ENCODE data around the gene ELP4.

Gene ELP4

DNA sequence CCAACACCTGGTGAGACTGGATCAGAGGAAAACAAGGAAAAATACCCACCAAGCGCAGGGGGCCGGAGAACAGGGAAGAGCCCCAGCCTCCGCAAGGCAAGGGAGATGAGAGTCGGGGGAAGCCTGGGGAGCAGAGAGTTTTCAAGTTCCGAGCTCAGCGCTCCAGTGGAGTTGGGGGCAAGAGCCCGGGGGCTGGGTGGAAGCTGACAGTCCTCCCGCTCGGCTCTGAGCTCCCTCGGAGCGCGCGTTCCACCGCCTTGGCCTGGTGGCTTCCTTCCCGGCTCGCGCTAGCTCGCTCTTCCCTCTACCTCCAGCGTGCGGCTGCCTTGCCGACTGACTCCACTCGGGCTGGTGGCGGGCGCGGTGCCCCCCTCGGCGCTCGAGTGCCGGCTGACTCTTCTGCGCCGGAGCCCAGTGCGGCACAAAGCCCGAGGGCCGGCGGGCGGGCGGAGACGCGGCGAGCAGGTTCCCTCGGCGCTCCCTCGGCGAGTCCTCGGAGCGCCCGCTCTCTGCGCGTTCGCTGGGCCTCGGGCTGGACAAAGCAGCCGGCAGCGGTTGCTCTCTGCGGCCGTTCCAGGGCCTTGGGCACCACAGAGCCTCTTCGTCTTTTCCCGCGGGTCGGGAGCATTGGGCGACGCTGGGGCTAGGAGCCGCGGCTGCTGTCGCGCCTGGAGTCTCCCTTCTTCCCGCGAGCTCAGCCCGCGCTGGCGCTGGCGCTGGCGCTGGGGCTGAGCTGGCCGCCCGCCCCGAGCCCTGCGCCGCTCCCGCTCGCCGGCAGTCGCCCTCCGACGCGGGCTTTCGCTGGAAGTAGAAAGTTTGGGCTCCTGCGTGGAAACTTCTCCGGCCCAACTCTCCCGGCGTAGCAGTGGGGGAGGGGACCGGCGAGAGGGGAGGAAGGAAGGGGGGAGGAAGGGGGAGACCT lies 300.6 kb downstream of the ELP4 start:
- DNase-seq (ENCODE audit: low read depth in 2 of 2), result no peak

DNA sequence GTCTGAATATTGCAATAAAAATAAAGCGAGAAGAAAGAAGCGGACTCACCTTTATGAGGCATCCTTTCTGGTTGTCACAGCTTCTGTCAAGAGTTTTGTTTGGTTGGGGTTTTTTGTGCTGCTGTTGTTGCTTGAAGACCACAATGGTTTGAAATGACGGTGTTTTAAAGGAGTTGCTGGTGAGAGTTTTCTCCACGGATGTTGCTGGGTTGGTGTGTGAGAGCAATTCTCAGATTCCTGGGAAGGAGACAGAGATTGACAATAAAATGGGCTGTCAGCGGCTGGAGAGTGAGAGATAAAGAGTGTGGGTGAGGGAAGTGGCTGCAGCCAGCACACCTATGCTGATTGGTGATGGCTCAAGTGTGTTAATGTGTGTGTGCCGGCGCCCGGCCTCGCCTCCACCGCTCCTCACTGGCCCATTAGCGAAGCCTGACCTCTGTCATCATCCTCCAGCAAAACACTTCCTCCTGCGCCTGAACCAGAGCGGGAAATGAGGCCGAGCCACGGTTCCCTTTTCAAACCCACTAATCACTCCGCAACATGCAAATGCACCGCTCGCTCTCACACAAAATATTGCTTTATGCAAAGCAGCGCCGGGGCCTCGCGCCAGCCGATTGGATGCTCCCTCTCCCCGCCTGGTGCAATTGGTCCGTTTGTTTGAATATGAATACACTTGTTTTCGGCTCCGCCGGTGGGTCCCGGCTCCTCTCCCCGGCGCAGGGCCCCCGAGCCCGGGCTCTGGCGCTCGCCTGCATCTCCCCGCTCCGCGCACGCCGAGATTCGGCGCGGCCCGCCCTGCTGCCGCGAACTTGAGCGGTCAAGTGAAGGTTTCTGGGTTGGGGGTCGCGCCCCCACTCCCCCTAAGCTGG lies 301.4 kb downstream of the ELP4 start, which contains the start of gene PAX6:
TSS of gene PAX6 (minus strand) at position 544 of the 869 bp plus-strand sequence. CDS start 4,911 bp downstream, outside the sequence.
- DNase-seq (ENCODE audit: low read depth in 2 of 2), result no peak

DNA sequence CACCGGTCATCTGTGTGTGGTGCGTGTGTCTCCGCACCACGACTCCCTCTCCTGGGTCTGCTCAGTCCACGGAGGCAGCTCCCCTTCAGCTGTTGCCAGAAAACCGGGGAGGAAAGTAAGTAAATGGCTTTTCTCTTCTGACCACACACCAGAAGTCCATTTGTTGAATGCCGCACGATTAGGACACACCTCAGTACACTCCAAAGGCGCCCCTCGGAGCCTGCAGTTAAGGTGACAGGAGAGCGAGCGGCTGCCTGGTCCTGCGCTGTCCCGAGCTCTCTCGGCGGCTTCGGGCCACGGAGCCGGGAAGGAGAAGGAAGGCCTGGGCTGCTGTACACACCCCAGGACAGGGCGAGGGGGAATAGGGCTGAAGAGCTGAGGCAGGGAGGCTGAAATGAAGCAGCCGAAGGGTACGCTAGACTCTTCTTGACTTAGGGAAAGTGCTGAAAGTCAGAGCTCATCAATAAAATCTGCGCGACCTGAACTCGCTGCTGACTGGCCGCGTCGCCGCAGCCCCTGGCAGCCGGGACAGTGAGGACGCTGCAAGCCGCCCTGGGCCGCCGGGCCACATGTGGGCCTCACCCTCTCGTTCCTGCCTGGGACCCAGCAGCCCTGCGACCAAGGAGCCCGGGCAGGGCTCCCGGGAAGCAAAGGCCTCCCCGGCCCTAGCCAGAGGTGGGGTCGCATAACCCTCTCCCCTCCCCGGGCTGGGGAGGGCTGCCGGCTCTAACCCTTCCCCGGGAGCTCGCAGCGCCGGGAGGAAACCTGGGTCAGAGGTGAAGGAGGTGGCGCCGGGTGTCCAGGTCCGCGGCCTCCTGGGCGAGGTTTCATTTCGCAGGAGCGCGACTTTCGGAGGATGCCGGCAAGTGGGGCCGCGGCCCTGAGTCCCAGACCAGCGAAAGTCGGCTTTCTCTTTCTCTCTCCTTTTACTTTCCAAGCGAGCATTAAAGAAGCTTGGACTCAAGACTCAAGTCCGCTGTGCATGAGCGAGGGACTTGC lies 303.1 kb downstream of the ELP4 start:
- no peak for DNase-seq (ENCODE audit: low read depth in 2 of 2)

DNA sequence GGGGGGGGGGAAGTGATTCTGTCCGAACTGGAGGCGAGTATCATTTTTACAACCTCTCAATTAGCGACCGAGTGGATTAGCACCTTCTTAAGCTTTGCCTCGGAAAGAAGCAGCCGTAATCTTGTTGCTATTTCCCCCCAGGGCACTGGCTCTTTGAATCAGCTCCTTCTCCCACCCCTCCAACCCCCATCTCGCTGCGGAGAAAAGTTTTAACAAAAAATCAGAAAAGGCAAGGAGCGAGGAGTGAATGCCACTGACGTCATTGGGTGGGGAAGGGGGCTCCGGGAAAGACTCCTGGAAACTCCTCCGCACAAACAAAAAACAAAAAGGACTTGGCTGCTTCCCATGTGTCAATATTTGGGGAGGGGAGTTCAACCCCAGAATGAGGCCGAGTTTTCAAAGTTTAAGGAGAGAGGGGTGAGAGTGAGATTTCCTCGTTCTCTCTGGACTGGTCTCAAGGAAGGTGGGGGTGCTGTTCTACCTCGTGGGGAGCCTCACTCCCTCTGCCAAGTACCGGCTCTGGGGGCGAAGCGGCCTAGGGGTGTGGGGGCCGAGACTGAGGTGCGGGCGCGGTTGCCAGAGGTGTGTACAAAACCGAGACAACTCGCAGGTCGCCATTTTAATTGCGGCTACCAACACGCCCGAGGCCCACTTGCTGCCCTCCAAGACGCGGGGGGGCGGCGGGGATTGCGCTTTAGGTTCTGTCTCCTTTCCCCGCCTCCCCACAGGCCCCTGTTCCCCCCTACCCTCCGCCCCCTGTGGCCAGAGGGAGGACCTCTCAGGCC lies 304.0 kb downstream of the ELP4 start:
- no peak for DNase-seq (ENCODE audit: low read depth in 2 of 2)

DNA sequence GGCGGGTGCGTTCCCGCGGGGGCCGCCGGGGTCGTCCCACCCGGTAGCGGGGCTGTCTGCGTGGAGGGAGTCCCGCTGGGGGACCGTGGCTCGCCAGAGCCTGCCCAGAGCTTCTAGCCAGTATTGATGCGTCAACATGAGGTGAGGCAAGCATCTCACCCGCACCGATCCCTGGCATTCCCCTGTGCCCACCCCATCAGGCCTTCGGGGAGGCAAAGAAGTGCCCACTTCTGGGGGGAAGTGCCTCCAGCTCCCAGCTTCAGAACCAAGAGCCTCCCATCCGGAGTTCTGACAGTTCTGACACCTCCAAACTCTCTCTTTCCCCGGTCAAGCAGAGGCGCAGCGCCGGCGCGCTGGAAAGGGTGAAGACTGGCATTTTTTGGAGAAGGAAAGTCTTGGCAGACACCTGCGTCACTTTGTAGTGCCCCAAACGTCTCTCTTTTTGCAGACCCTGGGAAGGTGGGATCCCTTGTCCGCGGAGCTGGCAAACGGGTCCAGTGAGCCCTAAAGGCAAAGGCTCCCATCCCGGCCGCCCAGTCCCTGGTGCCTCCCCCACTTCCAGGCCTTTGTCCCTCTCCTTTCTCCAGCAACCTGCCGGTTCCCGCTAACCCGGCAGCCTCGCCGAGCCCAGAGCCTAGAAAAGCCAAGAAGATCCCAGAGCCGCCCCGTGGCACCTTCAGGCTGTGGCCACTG lies 304.8 kb downstream of the ELP4 start:
- no peak for DNase-seq (ENCODE audit: low read depth in 2 of 2)

DNA sequence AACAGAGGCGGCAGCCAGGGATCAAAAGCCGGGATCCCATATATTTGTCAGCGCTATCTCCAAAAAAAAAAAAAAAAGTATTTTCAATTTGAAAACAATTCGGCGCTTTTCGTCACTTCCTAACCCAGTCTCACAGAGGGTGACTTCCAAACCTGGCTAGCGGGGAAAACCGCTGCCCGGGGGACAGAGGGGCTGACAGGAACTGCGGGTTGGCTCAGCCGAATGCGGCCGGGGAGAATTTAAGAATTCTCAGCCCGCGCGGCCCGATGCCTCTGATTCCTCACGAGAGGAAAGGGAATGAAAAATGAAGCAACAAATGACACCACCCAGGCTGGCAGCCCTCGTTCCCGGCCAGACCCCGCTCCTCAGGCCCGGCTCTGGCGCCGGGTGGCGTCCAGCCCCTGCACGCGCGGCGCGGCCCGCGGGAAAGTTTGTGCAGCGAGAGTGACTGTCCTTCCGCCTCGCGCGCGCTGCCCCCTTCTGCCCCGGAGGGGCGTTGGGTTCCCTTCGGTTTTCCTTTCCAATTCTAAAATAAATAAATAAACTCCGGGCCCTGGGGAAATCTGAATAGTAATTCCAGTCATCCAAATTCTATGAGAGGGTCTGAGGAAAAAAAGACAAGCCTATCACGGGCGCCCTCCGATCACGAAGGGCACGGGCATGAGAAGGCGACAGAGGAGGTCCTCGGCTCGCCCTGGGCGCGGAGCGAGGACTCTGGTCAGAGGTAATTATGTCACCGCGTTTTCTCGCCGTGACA lies 306.3 kb downstream of the ELP4 start:
- DNase-seq (ENCODE audit: low read depth in 2 of 2), result no peak

DNA sequence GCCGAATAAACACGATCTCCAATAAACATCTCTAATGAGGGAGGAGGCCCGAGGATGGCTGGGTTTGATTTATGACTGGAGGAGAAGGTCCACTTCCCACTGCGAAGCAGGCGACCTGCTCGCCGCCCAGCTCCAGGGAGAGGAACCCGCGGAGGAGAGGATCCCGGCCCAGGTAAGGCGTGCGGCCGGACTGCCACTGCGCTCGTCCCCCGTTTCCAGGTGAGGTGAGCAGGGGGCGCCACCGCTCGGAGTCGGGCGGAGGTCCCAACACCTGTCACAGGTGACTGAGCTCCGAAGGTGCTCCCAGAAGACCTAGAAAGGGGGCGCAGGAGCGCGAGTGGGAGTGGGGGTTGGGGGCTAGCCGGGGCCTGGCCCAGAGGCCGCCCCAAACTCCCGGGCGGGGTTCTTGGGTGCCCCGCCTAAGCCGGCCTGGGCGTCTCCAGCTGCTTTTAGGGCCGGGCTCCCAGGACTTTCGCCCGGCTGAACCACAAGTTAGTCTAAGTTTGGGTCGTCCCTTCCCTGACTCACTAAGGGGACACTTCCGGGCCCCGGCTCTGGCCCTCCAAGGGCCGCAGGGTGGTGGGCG lies 307.0 kb downstream of the ELP4 start:
- DNase-seq (ENCODE audit: low read depth in 2 of 2), result no peak

DNA sequence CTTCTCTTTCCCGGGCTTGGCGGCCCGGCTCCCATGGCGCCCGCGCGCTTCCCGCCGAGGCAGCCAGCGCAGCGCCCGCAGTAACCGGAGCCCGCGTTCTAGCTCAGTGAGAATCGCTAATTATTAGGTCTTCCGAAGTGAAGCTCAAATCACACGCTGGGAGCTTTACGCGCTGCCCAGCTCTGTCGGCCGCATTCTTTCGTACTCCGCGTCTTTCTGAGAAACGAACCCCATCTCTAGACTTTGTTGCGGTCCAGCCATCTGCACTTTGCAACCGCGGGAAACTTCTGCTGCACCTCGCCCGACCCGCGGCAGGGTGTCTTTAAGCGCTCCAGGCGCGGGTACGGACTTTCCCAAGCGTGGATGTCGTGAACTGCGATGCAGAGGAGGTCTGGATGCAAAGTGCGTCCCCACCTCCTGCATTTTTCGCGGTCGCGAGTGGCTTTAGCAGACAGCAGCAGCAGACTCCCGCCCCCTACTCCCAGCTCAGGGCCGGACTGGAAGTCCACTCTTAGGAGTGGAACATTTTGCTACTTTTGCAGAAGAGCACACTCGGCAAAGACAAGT lies 307.6 kb downstream of the ELP4 start:
- no peak for DNase-seq (ENCODE audit: low read depth in 2 of 2)

DNA sequence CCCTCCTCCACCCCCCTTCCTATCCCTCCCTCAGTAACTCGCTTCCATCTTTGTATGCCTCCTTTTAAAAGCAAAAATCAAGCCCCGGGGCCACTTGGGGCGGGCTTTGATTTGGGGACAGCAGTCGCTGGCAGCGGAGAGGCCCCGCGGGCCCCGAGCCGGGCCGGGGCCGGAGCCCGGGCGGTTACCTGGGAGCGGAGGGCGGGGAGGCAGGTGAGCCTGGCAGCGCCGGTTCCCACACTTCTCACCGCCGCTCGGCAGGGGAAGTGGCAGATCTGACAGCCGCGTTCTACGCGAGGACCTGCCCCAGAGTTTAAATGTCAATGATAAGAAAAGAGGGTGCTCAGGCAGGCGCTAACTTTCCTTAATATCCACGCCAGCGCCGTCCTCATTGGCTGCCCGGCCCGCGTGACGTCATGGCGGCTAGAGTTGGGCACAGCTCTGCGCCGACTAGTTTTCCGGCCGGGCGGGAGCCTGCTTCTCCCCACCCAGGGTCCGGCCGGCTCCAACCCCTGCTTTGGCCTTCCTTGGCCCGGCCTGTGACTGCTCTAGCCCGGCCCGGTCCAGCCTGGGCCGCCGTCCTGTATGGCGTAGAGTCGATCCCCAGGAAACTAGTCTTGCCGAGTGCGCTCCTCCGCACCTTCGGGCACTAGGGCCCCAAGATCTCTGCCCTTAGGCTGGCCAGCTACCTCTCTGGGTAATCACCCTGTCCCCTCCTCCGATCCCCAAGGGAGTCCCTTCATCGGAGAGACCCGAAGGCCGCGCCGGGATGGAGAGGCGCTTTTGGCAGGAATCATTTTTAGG lies 308.3 kb downstream of the ELP4 start:
- DNase-seq (ENCODE audit: low read depth in 2 of 2), result no peak

DNA sequence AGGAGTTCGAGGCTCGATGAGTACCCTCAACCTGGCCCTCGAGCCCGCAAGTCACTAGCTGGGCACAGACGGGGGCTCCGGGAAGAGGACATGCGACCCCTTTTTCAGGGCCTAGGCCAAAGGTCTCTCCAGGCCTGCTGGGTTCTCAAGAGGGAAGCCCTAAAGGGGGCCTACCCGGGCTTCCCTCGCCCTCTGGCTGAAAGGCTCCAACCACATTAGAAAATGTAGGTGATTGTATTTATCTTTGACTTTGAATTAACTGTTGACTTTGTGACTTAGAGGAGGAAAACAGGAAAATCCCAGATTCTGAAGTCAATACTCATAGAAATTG lies 308.8 kb downstream of the ELP4 start:
- no peak for DNase-seq (ENCODE audit: low read depth in 2 of 2)

DNA sequence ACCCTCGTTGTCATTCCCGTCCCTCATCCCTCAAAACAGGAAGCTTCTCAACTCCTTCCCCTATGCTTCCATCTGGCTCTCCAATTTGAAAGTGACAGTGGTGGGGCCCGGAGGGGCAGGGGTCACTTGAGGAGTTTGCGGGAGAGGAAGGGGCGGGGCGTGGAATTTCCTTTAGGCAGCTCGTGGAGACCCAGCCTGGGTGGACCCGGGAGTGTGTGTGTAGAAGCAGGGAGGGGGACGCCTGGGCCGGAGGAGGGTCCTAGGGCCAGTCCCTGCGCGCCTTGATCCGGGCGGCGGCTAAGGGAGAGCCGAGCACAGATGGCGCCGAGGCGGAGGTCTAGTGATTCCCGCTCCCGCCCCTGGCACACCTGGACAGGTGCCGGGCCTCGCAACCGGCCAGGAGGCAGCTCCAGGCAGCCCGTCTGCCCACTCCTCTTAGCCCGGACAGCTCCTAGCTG lies 309.3 kb downstream of the ELP4 start:
- no peak for DNase-seq (ENCODE audit: low read depth in 2 of 2)

DNA sequence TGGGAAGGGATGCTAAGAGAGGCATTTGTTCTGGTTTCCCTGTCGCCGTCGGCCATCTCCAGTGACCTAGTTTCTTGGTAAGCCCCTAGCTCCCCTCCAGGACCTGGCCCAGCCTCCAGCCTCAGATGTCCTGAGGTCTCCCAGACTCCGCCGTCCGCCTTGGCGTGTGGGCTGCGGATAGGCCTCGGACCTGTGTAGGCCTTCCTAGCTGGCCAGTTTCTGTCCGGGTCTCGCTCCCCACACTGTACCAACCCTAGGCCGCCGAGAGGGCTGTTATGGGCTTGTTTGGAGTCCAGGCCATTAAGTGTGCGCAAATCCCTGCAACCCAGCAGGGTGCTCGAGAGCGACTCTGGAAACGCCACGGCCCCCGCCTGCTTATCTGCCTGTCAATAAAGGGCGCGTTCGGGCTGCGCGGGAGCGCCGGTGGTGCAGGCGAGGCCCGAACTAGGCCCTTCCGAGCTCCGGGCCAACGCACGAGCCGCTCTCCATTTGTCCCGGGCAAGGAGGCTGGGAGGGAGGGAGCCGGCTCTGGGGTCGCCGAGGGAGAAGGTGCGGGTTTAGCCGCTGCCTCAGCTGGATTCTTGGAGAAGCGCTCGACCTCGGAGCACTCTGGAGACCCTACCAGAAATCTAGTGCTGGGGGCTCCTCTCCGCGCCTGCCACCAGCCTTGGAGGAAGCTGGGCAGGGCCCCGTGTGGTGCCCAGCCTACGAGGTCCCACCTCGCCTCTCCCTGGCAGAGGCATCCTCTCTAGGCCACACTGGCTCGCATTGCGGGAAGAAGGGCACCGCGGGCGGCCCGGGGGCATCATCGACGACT lies 310.3 kb downstream of the ELP4 start:
- no peak for DNase-seq (ENCODE audit: low read depth in 2 of 2)

DNA sequence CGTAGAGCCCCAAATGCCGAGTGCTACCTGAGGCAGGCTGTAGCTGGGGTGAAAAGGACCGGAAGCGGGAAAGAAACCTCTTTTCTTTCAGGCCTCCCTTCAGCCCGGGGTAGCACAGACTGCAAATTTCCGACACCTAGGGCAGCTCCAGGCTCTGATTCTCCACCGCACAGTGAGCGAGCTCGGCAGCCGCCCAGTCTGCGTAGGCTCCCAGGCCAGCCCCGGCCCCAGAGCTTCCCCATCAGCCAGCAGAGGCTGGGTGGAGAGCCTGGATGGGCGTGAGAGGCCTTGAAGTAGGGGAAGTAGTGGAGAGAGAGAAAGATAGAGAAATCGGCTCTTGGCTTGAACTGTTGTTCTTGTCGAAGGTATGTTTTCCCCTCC lies 310.9 kb downstream of the ELP4 start:
- no peak for DNase-seq (ENCODE audit: low read depth in 2 of 2)

DNA sequence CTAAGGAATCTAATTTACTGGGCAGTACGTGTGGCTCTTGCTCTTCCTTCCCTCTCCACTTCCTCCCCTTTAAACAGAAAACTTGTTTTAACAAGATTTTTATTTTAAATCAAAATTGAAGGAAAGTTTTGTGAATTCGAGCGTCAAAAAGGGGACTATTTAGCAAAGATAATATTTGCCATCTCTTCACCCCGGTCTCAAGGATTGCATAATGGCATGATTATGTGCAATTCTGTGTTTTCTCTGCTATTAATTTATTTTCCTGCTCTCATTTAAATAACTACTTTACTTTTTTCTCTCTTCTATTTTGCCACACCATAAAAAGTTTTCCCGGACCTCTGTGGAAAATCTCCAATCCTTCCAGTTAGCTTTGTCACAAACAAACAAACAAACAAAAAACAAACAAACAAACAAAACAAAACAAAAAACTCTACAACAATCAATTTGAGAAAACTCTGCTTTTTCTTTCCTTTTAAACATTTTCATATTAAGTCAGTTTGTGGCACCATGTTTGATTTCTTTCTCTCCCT lies 311.7 kb downstream of the ELP4 start:
- no peak for DNase-seq (ENCODE audit: low read depth in 2 of 2)

DNA sequence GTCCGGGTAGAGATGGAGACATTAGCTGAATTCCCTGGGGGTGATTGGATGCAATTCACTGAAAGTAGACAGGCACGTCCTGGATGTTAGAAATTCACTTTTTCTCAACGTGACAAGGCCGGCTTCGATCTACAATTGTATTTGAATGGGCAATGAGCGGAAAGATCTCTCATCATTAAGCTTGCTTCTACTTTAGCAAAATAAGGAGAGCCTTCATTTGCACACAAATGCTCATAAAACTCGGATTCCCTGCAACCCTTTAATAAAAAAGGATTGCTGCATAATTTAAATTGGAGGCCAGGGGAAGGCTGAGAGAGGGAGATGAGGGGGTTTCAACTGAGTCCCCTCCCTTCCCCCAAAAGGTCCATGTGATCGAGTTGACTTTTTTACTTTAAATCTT lies 312.2 kb downstream of the ELP4 start:
- no peak for DNase-seq (ENCODE audit: low read depth in 2 of 2)

DNA sequence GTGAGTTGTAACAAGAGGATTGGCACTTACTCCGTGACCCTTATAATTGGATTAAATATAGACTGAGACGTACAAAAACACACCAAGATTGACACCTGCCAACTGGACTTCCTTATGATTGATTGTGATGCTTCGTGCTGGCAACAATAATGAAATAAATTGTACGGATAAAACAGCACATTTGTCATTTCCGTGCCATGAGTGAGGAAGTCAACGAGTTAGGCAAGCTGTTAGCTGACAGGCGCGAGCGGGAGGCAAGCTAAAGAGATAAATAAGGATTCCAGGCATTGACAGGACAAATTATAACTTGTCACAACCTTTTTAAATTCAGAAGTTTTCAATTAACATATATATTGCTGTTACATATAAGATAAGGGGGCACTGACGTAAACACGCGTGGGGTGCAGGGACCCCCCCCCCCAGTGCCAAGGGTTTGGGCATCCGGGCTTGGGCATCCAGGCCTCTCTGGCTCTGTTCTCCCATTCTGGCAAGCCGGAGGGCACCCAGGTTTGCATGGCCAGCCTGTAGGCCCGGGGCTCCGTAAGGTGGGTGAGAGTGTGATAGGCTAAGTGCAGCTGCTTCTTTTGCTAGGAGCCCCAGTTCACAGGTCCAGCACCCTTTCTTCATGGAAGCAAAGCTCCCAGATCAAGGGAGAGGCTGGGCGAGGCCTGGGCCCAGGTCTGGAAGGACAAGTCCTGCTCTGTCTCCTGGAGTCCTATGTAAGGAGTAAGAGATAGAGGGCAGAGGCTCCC lies 312.8 kb downstream of the ELP4 start:
- no peak for DNase-seq (ENCODE audit: low read depth in 2 of 2)
